Tibial nerve (tissue), 4 donors: Measurements from ENCODE around the gene NCAM2. TPM values are rescaled to one million over a fixed set of nuclear protein-coding genes. Genes with fewer than 3 reads are reported as not detected.

ENCODE experiments used
- DNase-seq, 2 donors: peaks; one replicate each; pipeline ENCODE4 v3.0.0-alpha.2; 2019; ENCODE audit warnings: low spot score in 2 of 2
- H3K27ac ChIP-seq, 4 donors: fragments of 200-600 bp; sonication (generic) in 3 of 4; one replicate each; pipeline ENCODE4 v1.5.1; 2017 to 2019; ENCODE audit warnings: mild to moderate bottlenecking in 1 of 4
- H3K27me3 ChIP-seq, 2 donors: fragments of 200-600 bp; sonication (generic) in 1 of 2; one replicate each; pipeline versions ENCODE4 v1.5.1 to v1.6.0; 2017 to 2019
- H3K36me3 ChIP-seq, 3 donors: fragments of 200-600 bp; sonication (generic); one replicate each; pipeline ENCODE4 v1.5.1; 2018 to 2019
- H3K4me1 ChIP-seq, 4 donors: fragments of 200-600 bp; sonication (generic) in 3 of 4; one replicate each; pipeline ENCODE4 v1.5.1; 2017 to 2019
- H3K4me3 ChIP-seq, 4 donors: fragments of 200-600 bp; sonication (generic) in 3 of 4; one replicate each; pipeline ENCODE4 v1.5.1; 2017 to 2019; ENCODE audit warnings: mild to moderate bottlenecking in 1 of 4, moderate library complexity in 1 of 4
- H3K9me3 ChIP-seq, 4 donors: fragments of 200-600 bp; sonication (generic) in 3 of 4; one replicate each; pipeline ENCODE4 v1.5.1; 2017 to 2019
- CTCF ChIP-seq, 5 experiments: fragments of 200-600 bp in 3 of 5; fragments of 450-650 bp in 2 of 5; sonication (generic) in 3 of 5; IDR thresholded peaks; one replicate each; pipeline ENCODE4 v1.5.1; 2016 to 2019; ENCODE audit warnings: antibody characterized with exemption in 5 of 5, mild to moderate bottlenecking in 3 of 5, moderate library complexity in 2 of 5
- EP300 ChIP-seq, 2 donors: sonication (generic); formaldehyde crosslinking; IDR thresholded peaks; one replicate each; pipeline ENCODE4 v1.6.1; 2017; ENCODE audit warnings: antibody characterized with exemption in 2 of 2, mild to moderate bottlenecking in 1 of 2
- POLR2A ChIP-seq, 2 donors: fragments of 450-650 bp; IDR thresholded peaks; one replicate each; pipeline ENCODE4 v1.6.1; 2017; ENCODE audit warnings: antibody characterized with exemption in 2 of 2, mild to moderate bottlenecking in 2 of 2, moderate library complexity in 2 of 2
- WGBS, 2 donors: methylation state at CpG; one replicate each; pipeline ENCODE4 v1.1.5; 2018; 5-methylcytosine and 5-hydroxymethylcytosine counted together
- total RNA-seq, 4 donors: library from RNA; depleted of rRNA; stranded (reverse); fragments of >200 nt; gene quantifications; one replicate each; pipeline ENCODE4 v1.1.0, GENCODE V29; 2016

The NCAM2 gene
- total RNA-seq: 10 to 100 TPM; 15.1 to 29.7 (median 23.9) TPM

DNA sequence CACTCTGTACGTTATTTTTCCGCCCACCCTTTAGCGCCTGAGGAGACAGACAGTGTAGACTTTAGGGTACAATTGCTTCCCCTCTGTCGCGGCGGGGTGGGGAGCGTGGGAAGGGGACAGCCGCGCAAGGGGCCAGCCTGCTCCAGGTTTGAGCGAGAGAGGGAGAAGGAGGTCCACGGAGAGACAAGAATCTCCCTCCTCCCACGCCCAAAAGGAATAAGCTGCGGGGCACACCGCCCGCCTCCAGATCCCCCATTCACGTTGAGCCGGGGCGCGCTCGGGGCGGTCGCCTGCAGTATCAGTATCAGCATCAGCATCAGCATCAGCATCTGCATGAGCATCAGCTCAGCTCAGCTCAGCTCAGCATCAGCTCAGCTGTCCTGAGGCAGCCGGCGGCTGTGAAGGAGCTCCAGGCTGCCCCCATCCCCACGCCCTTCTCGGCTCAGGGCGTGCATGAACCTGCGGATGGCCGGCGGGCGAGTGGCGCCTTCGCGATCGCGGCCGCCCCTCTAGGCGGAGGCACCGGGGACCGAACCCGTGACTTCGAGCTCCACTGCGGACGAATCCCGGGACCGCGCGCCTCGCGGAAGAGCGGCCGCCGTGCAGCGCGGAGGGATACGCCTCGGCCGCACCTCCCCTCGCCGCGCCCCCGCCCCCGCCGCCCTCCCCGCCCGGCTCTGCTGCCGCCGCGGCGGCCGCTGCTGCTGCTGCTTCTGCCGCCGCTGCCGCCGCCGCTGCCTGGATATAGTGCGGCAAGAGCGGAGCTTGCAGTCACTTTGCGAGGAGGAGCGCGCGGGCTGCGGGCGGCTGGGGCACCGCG is at the start of gene NCAM2:
TSS of gene NCAM2 (plus strand) at position 774 of the 820 bp plus-strand sequence.
- no peaks in the 10 kb centered on the region for H3K9me3 ChIP-seq
- DNase-seq: peak; percentile 33 to 39
- H3K4me1 ChIP-seq: peaks cover 0 to 24% (median 2%) of the 10 kb centered on the region in 4 donors
- peak within 1 kb of the TSS; percentile 53 to 72 (median 58) for H3K4me3 ChIP-seq
- TF ChIP-seq EP300 (IDR thresholded peaks at IDR 0.05) (peak in 1 of 2 donors; percentile 53), CTCF (IDR thresholded peaks at IDR 0.05) (peak in 1 of 5 experiments; percentile 13), POLR2A (IDR thresholded peaks at IDR 0.05) (peak in 1 of 2 donors; percentile 68)
- H3K27me3 ChIP-seq: peaks cover 0 to 7% of the 10 kb centered on the region in 2 donors
- H3K27ac ChIP-seq: peak within 1 kb of the TSS; percentile 48 to 77 (median 62)
- no peaks in the 10 kb centered on the region for H3K36me3 ChIP-seq
- WGBS, 2 donors: 0 to 2% methylated on average over 29 to 47 of the region's 86 CpGs

DNA sequence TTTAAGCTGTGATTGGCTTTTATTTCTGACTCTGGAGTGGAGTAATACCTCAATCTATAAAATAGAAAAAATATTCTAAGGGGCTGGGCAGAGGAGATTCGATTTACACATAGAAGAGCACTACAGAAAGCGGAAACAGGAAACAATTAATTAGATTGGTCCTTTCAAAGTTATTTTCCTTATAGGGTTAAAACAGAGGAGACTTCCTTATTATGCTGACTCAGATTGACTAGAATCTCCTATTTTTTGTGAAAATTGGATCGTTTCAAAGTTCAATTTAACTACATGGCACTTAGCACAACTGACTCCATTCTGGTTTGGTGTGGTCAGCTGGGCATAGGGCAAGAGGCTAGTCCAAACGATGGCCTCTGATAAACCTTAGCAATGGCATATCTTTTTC is 48.3 kb upstream of the NCAM2 start:
- Histone ChIP-seq H3K9me3 (no peaks in the 10 kb centered on the region), H3K36me3 (no peaks in the 10 kb centered on the region), H3K27me3 (no peaks in the 10 kb centered on the region), H3K27ac (no peak overlapping the region), H3K4me3 (no peak overlapping the region), H3K4me1 (peaks cover 0 to 7% (median 0%) of the 10 kb centered on the region in 4 donors)
- TF ChIP-seq EP300 (IDR thresholded peaks at IDR 0.05) (no peak), CTCF (IDR thresholded peaks at IDR 0.05) (no peak), POLR2A (IDR thresholded peaks at IDR 0.05) (no peak)
- no peak for DNase-seq
- WGBS, 2 donors: 46 to 60% methylated on average over 4 of the region's 4 CpGs

- H3K27ac ChIP-seq: no peak overlapping the region
- no peak for DNase-seq
- H3K4me1 ChIP-seq: peaks cover 0 to 5% (median under 1%) of the 10 kb centered on the region in 4 donors
- no peaks in the 10 kb centered on the region for H3K36me3 ChIP-seq
- no peaks in the 10 kb centered on the region for H3K9me3 ChIP-seq
- TF ChIP-seq EP300 (IDR thresholded peaks at IDR 0.05) (no peak), CTCF (IDR thresholded peaks at IDR 0.05) (no peak), POLR2A (IDR thresholded peaks at IDR 0.05) (no peak)
- 55 to 59% methylated on average over 1 of the region's 1 CpG for WGBS, 2 donors
- no peaks in the 10 kb centered on the region for H3K27me3 ChIP-seq
- no peak overlapping the region for H3K4me3 ChIP-seq
These were observed 32.4 kb upstream of the NCAM2 start for GRCh38 chr21:20965816-20966215.

GRCh38 chr21:20968391-20968790 is 29.8 kb upstream of the NCAM2 start:
- Histone ChIP-seq H3K9me3 (no peaks in the 10 kb centered on the region), H3K27me3 (no peaks in the 10 kb centered on the region), H3K4me1 (peaks cover 0 to 6% (median 2%) of the 10 kb centered on the region in 4 donors), H3K27ac (peak overlapping the region in 2 of 4 donors; percentile 10 to 31), H3K36me3 (no peaks in the 10 kb centered on the region), H3K4me3 (no peak overlapping the region)
- 37 to 49% methylated on average over 4 of the region's 4 CpGs for WGBS, 2 donors
- TF ChIP-seq EP300 (IDR thresholded peaks at IDR 0.05) (no peak), CTCF (IDR thresholded peaks at IDR 0.05) (no peak)
- no peak for DNase-seq

DNA sequence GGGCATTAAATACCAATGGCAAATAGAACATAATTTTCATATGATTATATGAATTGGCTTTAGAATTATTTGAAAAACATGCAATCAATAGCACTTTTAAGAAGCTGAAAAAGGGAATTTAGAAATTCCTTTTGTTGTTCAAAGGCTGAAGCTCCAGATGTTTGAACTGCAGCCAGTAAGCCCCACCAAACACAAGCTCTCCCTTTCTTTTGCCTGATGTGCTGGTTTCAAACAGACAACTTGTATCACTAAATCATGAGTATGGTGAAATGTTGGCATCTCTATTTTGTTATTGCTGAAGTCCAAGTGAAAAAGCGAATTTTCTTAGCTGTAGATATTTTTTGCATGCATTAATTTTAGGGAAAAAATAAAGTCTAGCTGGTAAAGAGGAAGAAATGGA is 27.5 kb upstream of the NCAM2 start:
- Histone ChIP-seq H3K36me3 (no peaks in the 10 kb centered on the region), H3K4me1 (peaks cover 0 to 6% (median 2%) of the 10 kb centered on the region in 4 donors), H3K27me3 (no peaks in the 10 kb centered on the region), H3K27ac (peak overlapping the region in 2 of 4 donors; percentile 8 to 26), H3K4me3 (no peak overlapping the region), H3K9me3 (no peaks in the 10 kb centered on the region)
- no peak for DNase-seq
- 15% methylated on average over 1 of the region's 1 CpG for WGBS, 2 donors
- no peak for TF ChIP-seq CTCF (IDR thresholded peaks at IDR 0.05)
- TF ChIP-seq EP300 (IDR thresholded peaks at IDR 0.05): no peak
- no peak for TF ChIP-seq POLR2A (IDR thresholded peaks at IDR 0.05)
